Measurements from ENCODE around the gene CRIP2.

DNA sequence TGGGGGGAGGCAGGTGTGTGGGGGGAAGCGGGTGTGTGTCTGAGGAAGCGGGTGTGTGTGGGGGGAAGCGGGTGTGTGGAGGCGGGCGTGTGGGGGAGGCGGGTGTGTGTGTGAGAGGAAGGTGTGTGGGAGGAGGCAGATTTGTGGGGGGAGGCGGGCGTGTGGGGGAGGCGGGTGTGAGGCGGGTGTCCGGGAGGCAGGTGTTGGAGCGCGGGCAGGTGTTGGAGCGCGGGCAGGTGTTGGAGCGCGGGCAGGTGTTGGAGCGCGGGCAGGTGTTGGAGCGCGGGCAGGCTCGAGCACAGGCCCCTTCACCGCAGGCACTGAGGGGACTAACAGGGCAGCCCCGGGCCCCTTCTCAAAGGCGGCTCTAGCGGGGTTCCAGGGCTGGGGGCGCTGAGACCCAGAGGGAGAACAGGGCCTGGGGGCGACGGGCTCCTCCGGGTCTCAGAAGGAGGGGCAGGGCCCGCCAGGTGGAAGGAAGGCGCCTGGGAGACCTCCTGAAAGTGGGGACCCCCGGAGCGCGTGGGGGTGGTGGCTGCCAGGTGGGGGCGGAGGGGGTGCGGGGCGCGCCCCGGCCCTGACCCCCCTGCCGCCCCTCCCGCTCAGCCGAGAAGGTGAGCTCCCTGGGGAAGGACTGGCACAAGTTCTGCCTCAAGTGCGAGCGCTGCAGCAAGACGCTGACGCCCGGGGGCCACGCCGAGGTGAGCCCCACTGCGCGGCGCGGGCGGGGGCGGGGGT lies 3.2 kb downstream of the CRIP2 start:
- TF ChIP-seq, protein P1, sequence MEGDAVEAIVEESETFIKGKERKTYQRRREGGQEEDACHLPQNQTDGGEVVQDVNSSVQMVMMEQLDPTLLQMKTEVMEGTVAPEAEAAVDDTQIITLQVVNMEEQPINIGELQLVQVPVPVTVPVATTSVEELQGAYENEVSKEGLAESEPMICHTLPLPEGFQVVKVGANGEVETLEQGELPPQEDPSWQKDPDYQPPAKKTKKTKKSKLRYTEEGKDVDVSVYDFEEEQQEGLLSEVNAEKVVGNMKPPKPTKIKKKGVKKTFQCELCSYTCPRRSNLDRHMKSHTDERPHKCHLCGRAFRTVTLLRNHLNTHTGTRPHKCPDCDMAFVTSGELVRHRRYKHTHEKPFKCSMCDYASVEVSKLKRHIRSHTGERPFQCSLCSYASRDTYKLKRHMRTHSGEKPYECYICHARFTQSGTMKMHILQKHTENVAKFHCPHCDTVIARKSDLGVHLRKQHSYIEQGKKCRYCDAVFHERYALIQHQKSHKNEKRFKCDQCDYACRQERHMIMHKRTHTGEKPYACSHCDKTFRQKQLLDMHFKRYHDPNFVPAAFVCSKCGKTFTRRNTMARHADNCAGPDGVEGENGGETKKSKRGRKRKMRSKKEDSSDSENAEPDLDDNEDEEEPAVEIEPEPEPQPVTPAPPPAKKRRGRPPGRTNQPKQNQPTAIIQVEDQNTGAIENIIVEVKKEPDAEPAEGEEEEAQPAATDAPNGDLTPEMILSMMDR (IDR thresholded peaks at IDR 0.05; ENCODE audit: insufficient read depth, low read depth, low read length): no peak
- TF ChIP-seq EZH2 (IDR thresholded peaks at IDR 0.05; ENCODE audit: insufficient read depth, low read length): no peak
